ENCODE data around the gene NTHL1.

DNA sequence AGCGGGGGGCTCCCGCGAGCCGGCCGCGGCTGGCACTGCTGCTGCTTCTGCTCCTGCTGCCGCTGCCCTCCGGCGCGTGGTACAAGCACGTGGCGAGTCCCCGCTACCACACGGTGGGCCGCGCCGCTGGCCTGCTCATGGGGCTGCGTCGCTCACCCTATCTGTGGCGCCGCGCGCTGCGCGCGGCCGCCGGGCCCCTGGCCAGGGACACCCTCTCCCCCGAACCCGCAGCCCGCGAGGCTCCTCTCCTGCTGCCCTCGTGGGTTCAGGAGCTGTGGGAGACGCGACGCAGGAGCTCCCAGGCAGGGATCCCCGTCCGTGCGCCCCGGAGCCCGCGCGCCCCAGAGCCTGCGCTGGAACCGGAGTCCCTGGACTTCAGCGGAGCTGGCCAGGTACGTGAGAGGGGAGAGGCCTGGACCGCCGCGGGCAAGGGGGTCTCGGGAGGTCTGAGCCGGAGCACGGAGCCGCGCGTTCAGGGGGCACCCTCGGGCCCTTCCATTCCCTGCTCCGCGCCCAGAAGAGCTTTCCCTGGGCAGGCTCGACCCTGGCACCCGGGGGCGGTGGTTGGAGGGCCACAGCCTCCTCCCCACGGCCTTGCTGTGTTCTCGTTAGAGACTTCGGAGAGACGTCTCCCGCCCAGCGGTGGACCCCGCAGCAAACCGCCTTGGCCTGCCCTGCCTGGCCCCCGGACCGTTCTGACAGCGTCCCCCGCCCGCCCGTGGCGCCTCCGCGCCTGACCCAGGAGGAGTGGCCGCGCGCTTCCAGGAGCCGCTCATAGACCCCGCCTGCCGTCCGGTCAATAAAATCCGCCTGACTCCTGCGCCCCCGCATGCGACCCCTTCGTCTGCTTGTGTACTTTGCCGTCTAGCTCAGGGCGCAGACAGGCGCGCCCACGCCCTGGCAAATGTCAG is 27.5 kb downstream of the NTHL1 start:
- TF ChIP-seq ZBTB7A (IDR thresholded peaks at IDR 0.05; ENCODE audit: low read depth) (peak; percentile 55), RAD21 (IDR thresholded peaks at IDR 0.05; ENCODE audit: low read depth) (no peak)

Measured in Ishikawa (cell line).